GM12873 (cell line): Measurements from ENCODE around the gene PGAP6.

Experiments
- CTCF ChIP-seq: IDR thresholded peaks from 2 replicates; pipeline ENCODE4 v1.5.1; 2012; ENCODE audit warnings: low read depth, mild to moderate bottlenecking, moderate library complexity, low read length, control low read depth; ENCODE audit not compliant: insufficient read depth; ENCODE audit errors: missing control alignments

Gene PGAP6

GRCh38 chr16:389352-389751, 7.6 kb upstream of the PGAP6 start:
- TF ChIP-seq CTCF, result no peak

DNA sequence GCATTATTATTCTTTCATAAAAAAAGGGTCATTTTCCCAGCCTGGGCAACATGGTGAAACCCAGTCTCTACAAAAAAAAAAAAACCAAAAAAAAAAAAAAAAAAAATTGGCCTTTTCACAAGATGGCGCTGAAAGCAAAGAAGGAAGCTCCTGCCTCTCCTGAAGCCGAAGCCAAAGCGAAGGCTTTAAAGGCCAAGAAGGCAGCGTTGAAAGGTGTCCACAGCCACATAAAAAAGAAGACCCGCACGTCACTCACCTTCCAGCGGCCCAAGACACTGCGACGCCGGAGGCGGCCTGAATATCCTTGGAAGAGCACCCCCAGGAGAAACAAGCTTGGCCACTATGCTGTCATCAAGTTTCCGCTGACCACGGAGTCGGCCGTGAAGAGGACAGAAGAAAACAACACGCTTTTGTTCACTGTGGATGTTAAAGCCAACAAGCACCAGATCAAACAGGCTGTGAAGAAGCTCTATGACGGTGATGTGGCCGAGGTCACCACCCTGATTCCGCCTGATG, 4.9 kb upstream of the PGAP6 start:
- TF ChIP-seq CTCF, result no peak

GRCh38 chr16:383326-384051, 1.7 kb upstream of the PGAP6 start:
- no peak for TF ChIP-seq CTCF

DNA sequence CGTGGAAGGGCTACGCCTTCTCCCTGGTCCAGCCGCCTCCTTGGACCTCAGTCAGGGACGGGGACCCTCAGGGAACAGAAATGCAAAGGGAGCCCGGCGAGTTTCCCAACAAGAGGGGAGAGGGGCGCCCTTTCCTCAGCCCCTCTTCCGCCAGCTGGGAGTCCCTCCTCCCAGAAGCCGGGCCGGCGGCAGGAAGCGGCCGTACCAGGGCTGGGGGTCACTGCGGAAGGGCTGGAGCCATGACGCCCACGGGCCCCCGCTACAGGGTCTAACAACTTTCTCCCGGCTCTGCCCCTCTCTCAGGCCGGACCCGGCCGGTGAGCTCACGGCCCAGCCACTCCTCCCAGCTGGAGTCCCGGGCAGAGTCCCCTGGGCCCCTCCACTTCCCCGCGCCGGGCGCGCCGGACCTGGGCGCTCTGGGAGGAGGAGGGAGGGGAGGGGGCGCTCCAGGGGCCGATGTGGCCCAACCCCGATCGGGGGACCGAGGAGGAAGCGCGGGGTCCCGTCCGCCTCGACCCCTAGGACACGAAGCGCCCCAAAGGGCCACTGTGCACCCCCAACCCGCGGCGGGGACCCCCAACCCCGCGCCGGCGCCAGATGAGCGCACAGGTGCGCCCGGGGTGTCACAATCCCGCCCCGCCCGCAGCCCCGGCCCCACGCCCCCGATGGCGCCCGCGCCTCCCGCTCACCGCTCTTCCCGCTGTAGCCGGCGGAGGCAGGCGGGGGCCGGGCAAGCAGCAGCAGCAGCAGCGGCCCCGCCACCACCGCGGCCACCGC, 578 bp downstream of the PGAP6 start:
- no peak for TF ChIP-seq CTCF

DNA sequence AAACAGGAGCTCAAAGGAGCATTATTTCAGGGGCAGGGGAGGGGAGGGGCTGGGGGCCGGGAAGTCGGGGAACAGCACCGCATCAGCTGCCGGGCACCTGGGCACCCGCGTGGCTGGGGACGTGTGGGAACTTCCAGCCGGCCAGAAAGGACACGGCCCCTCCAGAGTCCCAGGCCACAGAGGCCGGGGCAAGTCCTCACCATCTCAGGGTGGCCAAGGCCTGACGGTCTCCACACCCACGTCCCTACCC, 1.1 kb downstream of the PGAP6 start:
- TF ChIP-seq CTCF, result no peak

- TF ChIP-seq CTCF, result no peak
Observed at GRCh38 chr16:379961-380761, 1.6 kb downstream of the PGAP6 start.
